Parathyroid adenoma (tissue), 2 donors: ENCODE data around the gene TDRD5.

Source experiments
- H2AFZ ChIP-seq: fragments of 300-600 bp; sonication (generic); one replicate; pipeline ENCODE4 v1.7.0; 2017; ENCODE audit warnings: antibody characterized with exemption, mild to moderate bottlenecking
- H3K27ac ChIP-seq: fragments of 300-600 bp; sonication (generic); one replicate; pipeline ENCODE4 v1.7.0; 2017
- H3K27me3 ChIP-seq: fragments of 300-600 bp; sonication (generic); one replicate; pipeline ENCODE4 v1.7.0; 2017; ENCODE audit warnings: low read length; ENCODE audit not compliant: control insufficient read depth, insufficient read depth
- H3K36me3 ChIP-seq: fragments of 300-600 bp; sonication (generic); one replicate; pipeline ENCODE4 v1.7.0; 2017; ENCODE audit warnings: low read length; ENCODE audit not compliant: control insufficient read depth, insufficient read depth
- H3K4me1 ChIP-seq: fragments of 300-600 bp; sonication (generic); one replicate; pipeline ENCODE4 v1.7.0; 2017; ENCODE audit warnings: control low read depth
- H3K4me2 ChIP-seq: fragments of 300-600 bp; sonication (generic); one replicate; pipeline ENCODE4 v1.7.0; 2017; ENCODE audit warnings: low read length
- H3K4me3 ChIP-seq: fragments of 300-600 bp; sonication (generic); one replicate; pipeline ENCODE4 v1.7.0; 2017; ENCODE audit warnings: low read depth, low read length
- H3K79me2 ChIP-seq: fragments of 300-600 bp; sonication (generic); one replicate; pipeline ENCODE4 v1.7.0; 2017; ENCODE audit warnings: control low read depth
- H3K9ac ChIP-seq: fragments of 300-600 bp; sonication (generic); one replicate; pipeline ENCODE4 v1.7.0; 2017; ENCODE audit warnings: mild to moderate bottlenecking
- H3K9me3 ChIP-seq: fragments of 300-600 bp; sonication (generic); one replicate; pipeline ENCODE4 v1.7.0; 2017; ENCODE audit warnings: low read length; ENCODE audit not compliant: control insufficient read depth
- TF ChIP-seq, protein P1 (sequence below): fragments of 300-600 bp; sonication (generic); IDR thresholded peaks from one replicate; pipeline ENCODE4 v1.7.0; 2017; ENCODE audit warnings: antibody characterized with exemption, mild to moderate bottlenecking
- donor health status: primary hyperparathyroidism.

TDRD5 gene

GRCh38 chr1:179702946-179703539 lies 111.4 kb downstream of the TDRD5 start:
- H3K4me1 ChIP-seq, result no peaks in the 10 kb centered on the region
- H3K27me3 ChIP-seq, result no peaks in the 10 kb centered on the region
- H3K9ac ChIP-seq, result no peak overlapping the region
- H3K36me3 ChIP-seq, result no peaks in the 10 kb centered on the region
- H3K79me2 ChIP-seq, result no peaks in the 10 kb centered on the region
- no peak overlapping the region for H3K4me3 ChIP-seq
- H2AFZ ChIP-seq, result no peak overlapping the region
- H3K27ac ChIP-seq, result no peak overlapping the region
- TF ChIP-seq, protein P1, sequence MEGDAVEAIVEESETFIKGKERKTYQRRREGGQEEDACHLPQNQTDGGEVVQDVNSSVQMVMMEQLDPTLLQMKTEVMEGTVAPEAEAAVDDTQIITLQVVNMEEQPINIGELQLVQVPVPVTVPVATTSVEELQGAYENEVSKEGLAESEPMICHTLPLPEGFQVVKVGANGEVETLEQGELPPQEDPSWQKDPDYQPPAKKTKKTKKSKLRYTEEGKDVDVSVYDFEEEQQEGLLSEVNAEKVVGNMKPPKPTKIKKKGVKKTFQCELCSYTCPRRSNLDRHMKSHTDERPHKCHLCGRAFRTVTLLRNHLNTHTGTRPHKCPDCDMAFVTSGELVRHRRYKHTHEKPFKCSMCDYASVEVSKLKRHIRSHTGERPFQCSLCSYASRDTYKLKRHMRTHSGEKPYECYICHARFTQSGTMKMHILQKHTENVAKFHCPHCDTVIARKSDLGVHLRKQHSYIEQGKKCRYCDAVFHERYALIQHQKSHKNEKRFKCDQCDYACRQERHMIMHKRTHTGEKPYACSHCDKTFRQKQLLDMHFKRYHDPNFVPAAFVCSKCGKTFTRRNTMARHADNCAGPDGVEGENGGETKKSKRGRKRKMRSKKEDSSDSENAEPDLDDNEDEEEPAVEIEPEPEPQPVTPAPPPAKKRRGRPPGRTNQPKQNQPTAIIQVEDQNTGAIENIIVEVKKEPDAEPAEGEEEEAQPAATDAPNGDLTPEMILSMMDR, result no peak
- no peak overlapping the region for H3K4me2 ChIP-seq
- H3K9me3 ChIP-seq, result no peaks in the 10 kb centered on the region

DNA sequence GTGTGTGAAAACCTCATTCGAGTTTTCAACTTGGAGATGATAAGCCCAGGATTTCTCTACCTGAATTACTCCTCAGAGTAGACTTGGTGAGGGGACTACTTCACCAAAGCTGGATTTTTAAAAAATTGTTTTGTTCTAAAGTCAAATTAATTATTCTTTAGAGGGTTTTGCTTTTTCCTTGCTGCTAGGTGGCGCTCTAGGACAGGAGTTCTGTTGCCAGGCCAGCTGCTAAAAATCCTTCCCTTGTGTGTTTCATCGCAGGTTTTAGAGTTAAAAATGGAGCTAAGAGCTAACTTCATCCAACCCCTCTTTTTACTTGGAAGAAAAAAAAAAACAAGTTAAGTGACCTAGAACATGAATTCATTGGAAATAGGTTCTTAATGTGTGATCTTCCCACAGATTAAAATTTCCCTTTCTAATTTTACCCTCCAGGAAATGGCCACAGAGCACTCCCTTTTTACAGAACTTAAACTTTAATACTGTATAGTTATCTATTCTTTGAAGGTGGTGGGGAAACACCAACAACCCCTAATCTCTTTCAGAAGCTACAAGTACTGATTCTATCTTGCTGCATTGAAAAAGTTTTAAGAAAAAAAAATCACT lies 114.8 kb downstream of the TDRD5 start:
- no peaks in the 10 kb centered on the region for H3K4me1 ChIP-seq
- no peaks in the 10 kb centered on the region for H3K79me2 ChIP-seq
- no peak overlapping the region for H3K4me2 ChIP-seq
- no peak overlapping the region for H2AFZ ChIP-seq
- no peaks in the 10 kb centered on the region for H3K9me3 ChIP-seq
- H3K4me3 ChIP-seq, result no peak overlapping the region
- H3K27ac ChIP-seq, result no peak overlapping the region
- TF ChIP-seq, protein P1, result peak; percentile 68
- no peaks in the 10 kb centered on the region for H3K36me3 ChIP-seq
- no peak overlapping the region for H3K9ac ChIP-seq
- no peaks in the 10 kb centered on the region for H3K27me3 ChIP-seq

- TF ChIP-seq, protein P1, result no peak
These were observed 115.8 kb downstream of the TDRD5 start for GRCh38 chr1:179707406-179707805.

GRCh38 chr1:179708434-179709195 lies 117.0 kb downstream of the TDRD5 start:
- H2AFZ ChIP-seq, result no peak overlapping the region
- no peak overlapping the region for H3K9ac ChIP-seq
- no peaks in the 10 kb centered on the region for H3K27me3 ChIP-seq
- no peak overlapping the region for H3K4me2 ChIP-seq
- H3K27ac ChIP-seq, result no peak overlapping the region
- no peaks in the 10 kb centered on the region for H3K4me1 ChIP-seq
- H3K36me3 ChIP-seq, result no peaks in the 10 kb centered on the region
- H3K9me3 ChIP-seq, result no peaks in the 10 kb centered on the region
- no peaks in the 10 kb centered on the region for H3K79me2 ChIP-seq
- no peak overlapping the region for H3K4me3 ChIP-seq
- TF ChIP-seq, protein P1, result no peak

More at GRCh38 chr1:179707406-179707805, 115.8 kb downstream of the TDRD5 start:
- Histone ChIP-seq H3K9me3 (no peaks in the 10 kb centered on the region), H3K4me1 (no peaks in the 10 kb centered on the region), H3K36me3 (no peaks in the 10 kb centered on the region), H3K9ac (no peak overlapping the region), H3K4me3 (no peak overlapping the region), H2AFZ (no peak overlapping the region), H3K27me3 (no peaks in the 10 kb centered on the region), H3K27ac (no peak overlapping the region), H3K79me2 (no peaks in the 10 kb centered on the region), H3K4me2 (no peak overlapping the region)
